ENCODE results near the gene SLC25A19.

SLC25A19 gene

GRCh38 chr17:75262112-75262606 lies 27.1 kb downstream of the SLC25A19 start:
- TF ChIP-seq CTCF (IDR thresholded peaks at IDR 0.05), result no peak

GRCh38 chr17:75261336-75262111 lies 27.7 kb downstream of the SLC25A19 start, which contains the start of the genes GGA3 and MRPS7:
Gene GGA3, minus strand, starts transcription at chr17:75261606. Its CDS starts 19 bp downstream, at chr17:75261587.
Gene MRPS7, plus strand, starts transcription at chr17:75261879. Its CDS starts 22 bp downstream, at chr17:75261901.
- 0 out of 2 replicates have a peak, but pooled peaks have one; percentile 2 for TF ChIP-seq CTCF (IDR thresholded peaks at IDR 0.05)

GRCh38 chr17:75260641-75261335 lies 28.4 kb downstream of the SLC25A19 start:
- peak; percentile 19; the same call in 1 of the 2 replicates for TF ChIP-seq CTCF (IDR thresholded peaks at IDR 0.05)

GRCh38 chr17:75252039-75252816 lies 37.0 kb downstream of the SLC25A19 start:
- TF ChIP-seq CTCF (IDR thresholded peaks at IDR 0.05), result no peak

GRCh38 chr17:75250009-75250471 lies 39.2 kb downstream of the SLC25A19 start:
- no peak for TF ChIP-seq CTCF (IDR thresholded peaks at IDR 0.05)

GRCh38 chr17:75249564-75249963 lies 39.7 kb downstream of the SLC25A19 start:
- no peak for TF ChIP-seq CTCF (IDR thresholded peaks at IDR 0.05)

GRCh38 chr17:75246404-75246803 lies 42.8 kb downstream of the SLC25A19 start:
- TF ChIP-seq CTCF (IDR thresholded peaks at IDR 0.05), result no peak

Measured in LNCAP (cell line).